ENCODE results near the gene NRG2. TPM values are rescaled to one million over a fixed set of nuclear protein-coding genes. Genes with fewer than 3 reads are reported as not detected.

The NRG2 gene
- total and polyA plus RNA-seq, 11 donors: 0.72 to 4.8 (median 3.4) TPM

DNA sequence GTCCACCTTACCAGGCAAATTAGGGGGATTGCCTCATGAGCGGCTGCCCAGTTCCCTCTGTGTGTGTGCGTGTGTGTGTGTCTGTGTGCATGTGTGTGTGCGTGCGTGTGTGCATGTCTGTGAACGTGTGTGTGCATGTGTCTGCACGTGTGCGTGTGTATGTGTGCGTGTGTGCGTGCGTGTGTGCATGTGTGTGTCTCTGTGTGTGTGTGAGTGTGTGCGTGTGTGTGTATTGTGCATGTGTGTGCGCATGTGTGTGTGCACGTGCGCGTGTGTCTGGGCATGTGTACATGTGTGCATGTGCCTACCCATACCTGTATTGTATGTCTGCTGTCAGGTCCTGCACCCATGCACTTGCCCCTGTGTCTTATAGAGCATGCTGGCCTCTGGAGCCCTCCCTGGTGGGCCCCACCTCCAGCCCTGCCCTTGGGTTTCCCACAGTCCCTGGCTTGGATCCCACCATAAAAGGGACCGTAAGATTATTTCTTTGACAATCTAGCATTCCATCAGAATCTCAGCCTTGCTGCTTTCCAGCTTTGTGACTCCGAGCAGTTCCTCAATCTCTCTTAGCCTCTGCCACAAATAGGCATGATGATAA lies 238.2 kb downstream of the NRG2 start:
- Histone ChIP-seq H3K9me3 (no peaks in the 10 kb centered on the region), H3K4me1 (no peaks in the 10 kb centered on the region), H3K27ac (no peak overlapping the region), H3K27me3 (peaks cover 0 to 35% (median 4%) of the 10 kb centered on the region in 9 donors), H3K4me3 (no peak overlapping the region), H3K36me3 (no peaks in the 10 kb centered on the region)
- ATAC-seq: no peak
- 86 to 92% (median 89%) methylated on average over 17 of the region's 17 CpGs for WGBS, 4 donors
- no peak for DNase-seq
- intact Hi-C loops (cut with DNase I): no loop called here
- no peak for TF ChIP-seq POLR2A (IDR thresholded peaks at IDR 0.05)
- TF ChIP-seq, protein P1, sequence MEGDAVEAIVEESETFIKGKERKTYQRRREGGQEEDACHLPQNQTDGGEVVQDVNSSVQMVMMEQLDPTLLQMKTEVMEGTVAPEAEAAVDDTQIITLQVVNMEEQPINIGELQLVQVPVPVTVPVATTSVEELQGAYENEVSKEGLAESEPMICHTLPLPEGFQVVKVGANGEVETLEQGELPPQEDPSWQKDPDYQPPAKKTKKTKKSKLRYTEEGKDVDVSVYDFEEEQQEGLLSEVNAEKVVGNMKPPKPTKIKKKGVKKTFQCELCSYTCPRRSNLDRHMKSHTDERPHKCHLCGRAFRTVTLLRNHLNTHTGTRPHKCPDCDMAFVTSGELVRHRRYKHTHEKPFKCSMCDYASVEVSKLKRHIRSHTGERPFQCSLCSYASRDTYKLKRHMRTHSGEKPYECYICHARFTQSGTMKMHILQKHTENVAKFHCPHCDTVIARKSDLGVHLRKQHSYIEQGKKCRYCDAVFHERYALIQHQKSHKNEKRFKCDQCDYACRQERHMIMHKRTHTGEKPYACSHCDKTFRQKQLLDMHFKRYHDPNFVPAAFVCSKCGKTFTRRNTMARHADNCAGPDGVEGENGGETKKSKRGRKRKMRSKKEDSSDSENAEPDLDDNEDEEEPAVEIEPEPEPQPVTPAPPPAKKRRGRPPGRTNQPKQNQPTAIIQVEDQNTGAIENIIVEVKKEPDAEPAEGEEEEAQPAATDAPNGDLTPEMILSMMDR (IDR thresholded peaks at IDR 0.05): no peak

DNA sequence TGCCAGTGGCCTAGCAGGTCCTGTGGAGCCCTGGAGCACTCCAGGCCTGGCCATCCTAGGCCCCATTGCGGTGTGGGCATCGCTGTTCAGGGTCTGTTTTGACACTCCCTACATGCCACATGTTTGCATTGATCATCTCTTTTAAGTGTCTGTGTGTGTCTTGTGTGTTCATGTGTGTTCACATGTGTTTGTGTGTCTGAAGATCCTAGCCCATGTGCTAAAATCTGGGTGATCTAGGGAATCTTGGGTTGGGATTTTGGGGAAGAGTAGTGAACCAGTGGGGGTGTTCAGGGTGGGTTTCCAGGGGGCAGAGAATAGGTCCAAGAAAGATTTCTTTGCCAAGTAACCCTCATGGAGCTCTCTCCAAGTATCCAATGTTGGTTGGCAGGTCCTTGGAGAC lies 239.1 kb downstream of the NRG2 start:
- H3K27ac ChIP-seq: no peak overlapping the region
- H3K9me3 ChIP-seq: no peaks in the 10 kb centered on the region
- DNase-seq (no peak), ATAC-seq (no peak)
- peaks cover 0 to 43% (median 7%) of the 10 kb centered on the region in 9 donors for H3K27me3 ChIP-seq
- no peaks in the 10 kb centered on the region for H3K36me3 ChIP-seq
- TF ChIP-seq POLR2A (IDR thresholded peaks at IDR 0.05): no peak
- TF ChIP-seq, protein P1 (IDR thresholded peaks at IDR 0.05): no peak
- no peak overlapping the region for H3K4me3 ChIP-seq
- 83 to 95% (median 92%) methylated on average over 2 of the region's 2 CpGs for WGBS, 4 donors
- H3K4me1 ChIP-seq: no peaks in the 10 kb centered on the region
- intact Hi-C loops (cut with DNase I): loop anchor here in 1 of 10 donors (2.0 kb wide), 1 partner anchor 33 kb away; no protein-coding TSS in a partner anchor

DNA sequence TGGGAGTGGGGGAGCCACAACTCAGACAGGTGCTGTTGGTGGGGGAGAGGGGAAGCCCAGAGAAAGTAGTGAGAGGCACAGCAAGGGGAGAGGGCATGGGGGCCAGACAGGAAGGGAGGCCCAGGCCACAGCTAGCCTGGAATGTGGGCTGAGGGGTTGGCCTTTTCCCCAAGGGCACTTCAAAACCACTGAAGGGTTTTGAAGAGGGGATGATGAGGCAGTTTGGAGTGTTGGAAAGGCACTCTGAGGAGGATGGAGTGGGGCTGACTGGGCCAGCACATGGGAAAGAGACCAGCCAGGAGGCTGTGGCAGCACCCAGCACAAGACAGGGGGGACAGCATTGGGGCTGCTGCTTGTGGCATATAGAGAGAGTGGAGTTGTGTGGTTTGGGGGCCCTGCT lies 243.7 kb downstream of the NRG2 start:
- DNase-seq (no peak), ATAC-seq (no peak)
- intact Hi-C loops (cut with DNase I): loop anchor here in 1 of 10 donors (10.0 kb wide), 1 partner anchor 345 kb away; no protein-coding TSS in a partner anchor
- Histone ChIP-seq H3K36me3 (no peaks in the 10 kb centered on the region), H3K27ac (no peak overlapping the region), H3K4me3 (no peak overlapping the region), H3K27me3 (peaks cover 18 to 81% (median 38%) of the 10 kb centered on the region in 9 donors), H3K9me3 (no peaks in the 10 kb centered on the region), H3K4me1 (peaks cover 0 to 14% (median 6%) of the 10 kb centered on the region in 12 donors)
- TF ChIP-seq POLR2A (IDR thresholded peaks at IDR 0.05): no peak
- TF ChIP-seq, protein P1 (IDR thresholded peaks at IDR 0.05): no peak

DNA sequence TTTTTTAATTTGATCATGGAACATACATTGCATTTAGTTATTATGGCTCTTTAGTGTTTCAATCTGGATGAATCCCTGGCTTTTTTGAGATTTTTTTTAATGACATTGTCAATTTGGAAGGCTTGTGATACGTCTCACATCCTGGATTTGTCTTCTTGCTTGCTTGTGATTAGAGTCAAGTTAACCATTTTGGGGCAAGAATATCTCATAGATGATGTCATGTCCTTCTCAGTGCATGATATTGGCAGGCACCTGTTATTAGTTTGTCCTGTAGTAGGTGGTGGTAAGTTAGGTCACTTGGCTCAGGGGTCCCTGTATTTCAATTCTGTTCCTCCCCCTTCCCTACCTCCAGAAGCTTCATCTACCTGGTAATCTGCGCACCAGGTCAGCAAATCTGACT lies 244.2 kb downstream of the NRG2 start:
- TF ChIP-seq, protein P1 (IDR thresholded peaks at IDR 0.05): no peak
- TF ChIP-seq POLR2A (IDR thresholded peaks at IDR 0.05): no peak
- WGBS, 4 donors: 79 to 98% (median 79%) methylated on average over 2 of the region's 2 CpGs
- Histone ChIP-seq H3K9me3 (no peaks in the 10 kb centered on the region), H3K4me3 (no peak overlapping the region), H3K36me3 (no peaks in the 10 kb centered on the region), H3K4me1 (peaks cover 0 to 14% (median 6%) of the 10 kb centered on the region in 12 donors), H3K27me3 (peaks cover 18 to 81% (median 38%) of the 10 kb centered on the region in 9 donors), H3K27ac (no peak overlapping the region)
- intact Hi-C loops (cut with DNase I): loop anchor here in 1 of 10 donors (10.0 kb wide), 1 partner anchor 346 kb away; no protein-coding TSS in a partner anchor
- ATAC-seq: no peak
- no peak for DNase-seq
